ENCODE measurements around the gene FOXL1.

FOXL1 gene

GRCh38 chr16:86605950-86606349 is 27.6 kb downstream of the FOXL1 start:
- no peak for DNase-seq (ENCODE audit: low spot score)

GRCh38 chr16:86608301-86608747 is 30.0 kb downstream of the FOXL1 start:
- no peak for DNase-seq (ENCODE audit: low spot score)

GRCh38 chr16:86609115-86609514 is 30.8 kb downstream of the FOXL1 start:
- DNase-seq (ENCODE audit: low spot score) = no peak

GRCh38 chr16:86609661-86610060 is 31.3 kb downstream of the FOXL1 start:
- DNase-seq (ENCODE audit: low spot score) = no peak

GRCh38 chr16:86610779-86611524 is 32.6 kb downstream of the FOXL1 start:
- DNase-seq (ENCODE audit: low spot score) = no peak

- no peak for DNase-seq (ENCODE audit: low spot score)
Measured at GRCh38 chr16:86611525-86611855, 33.1 kb downstream of the FOXL1 start.

GRCh38 chr16:86611941-86612340 is 33.6 kb downstream of the FOXL1 start:
- DNase-seq (ENCODE audit: low spot score) = no peak

GRCh38 chr16:86614699-86615098 is 36.4 kb downstream of the FOXL1 start:
- no peak for DNase-seq (ENCODE audit: low spot score)

- DNase-seq (ENCODE audit: low spot score) = no peak
Measured at GRCh38 chr16:86616906-86617305, 38.6 kb downstream of the FOXL1 start.

- no peak for DNase-seq (ENCODE audit: low spot score)
Measured at GRCh38 chr16:86618431-86619238, 40.3 kb downstream of the FOXL1 start.

- no peak for DNase-seq (ENCODE audit: low spot score)
Measured at GRCh38 chr16:86619239-86619794, 41.0 kb downstream of the FOXL1 start.

GRCh38 chr16:86620184-86620583 is 41.8 kb downstream of the FOXL1 start:
- no peak for DNase-seq (ENCODE audit: low spot score)

GRCh38 chr16:86621966-86622365 is 43.6 kb downstream of the FOXL1 start:
- DNase-seq (ENCODE audit: low spot score) = no peak

GRCh38 chr16:86622700-86623615 is 44.6 kb downstream of the FOXL1 start:
- no peak for DNase-seq (ENCODE audit: low spot score)

- no peak for DNase-seq (ENCODE audit: low spot score)
Measured at GRCh38 chr16:86625029-86625428, 46.7 kb downstream of the FOXL1 start.

GRCh38 chr16:86625821-86626220 is 47.5 kb downstream of the FOXL1 start:
- no peak for DNase-seq (ENCODE audit: low spot score)

- DNase-seq (ENCODE audit: low spot score) = no peak
Measured at GRCh38 chr16:86626284-86626683, 47.9 kb downstream of the FOXL1 start.

GRCh38 chr16:86626966-86627365 is 48.6 kb downstream of the FOXL1 start:
- no peak for DNase-seq (ENCODE audit: low spot score)

- DNase-seq (ENCODE audit: low spot score) = no peak
Measured at GRCh38 chr16:86628614-86629013, 50.3 kb downstream of the FOXL1 start.

- DNase-seq (ENCODE audit: low spot score) = no peak
Measured at GRCh38 chr16:86630471-86630870, 52.1 kb downstream of the FOXL1 start.

- no peak for DNase-seq (ENCODE audit: low spot score)
Measured at GRCh38 chr16:86631444-86631843, 53.1 kb downstream of the FOXL1 start.

All from putamen (tissue), 1 donor.